GM18909 (cell line): ENCODE results near the gene TOMM70.
"Not testable (repeated sequence)": the region's sequence is repeated elsewhere in the genome, so short reads cannot be mapped to it uniquely, and the experiment has no call there.

Source experiments
- ATAC-seq: cut with Tn5 transposase; IDR thresholded peaks from one replicate; pipeline ENCODE4 v1.9.1; 2021; ENCODE audit warnings: mild to moderate bottlenecking; ENCODE audit not compliant: unreplicated experiment, poor library complexity

TOMM70 gene

DNA sequence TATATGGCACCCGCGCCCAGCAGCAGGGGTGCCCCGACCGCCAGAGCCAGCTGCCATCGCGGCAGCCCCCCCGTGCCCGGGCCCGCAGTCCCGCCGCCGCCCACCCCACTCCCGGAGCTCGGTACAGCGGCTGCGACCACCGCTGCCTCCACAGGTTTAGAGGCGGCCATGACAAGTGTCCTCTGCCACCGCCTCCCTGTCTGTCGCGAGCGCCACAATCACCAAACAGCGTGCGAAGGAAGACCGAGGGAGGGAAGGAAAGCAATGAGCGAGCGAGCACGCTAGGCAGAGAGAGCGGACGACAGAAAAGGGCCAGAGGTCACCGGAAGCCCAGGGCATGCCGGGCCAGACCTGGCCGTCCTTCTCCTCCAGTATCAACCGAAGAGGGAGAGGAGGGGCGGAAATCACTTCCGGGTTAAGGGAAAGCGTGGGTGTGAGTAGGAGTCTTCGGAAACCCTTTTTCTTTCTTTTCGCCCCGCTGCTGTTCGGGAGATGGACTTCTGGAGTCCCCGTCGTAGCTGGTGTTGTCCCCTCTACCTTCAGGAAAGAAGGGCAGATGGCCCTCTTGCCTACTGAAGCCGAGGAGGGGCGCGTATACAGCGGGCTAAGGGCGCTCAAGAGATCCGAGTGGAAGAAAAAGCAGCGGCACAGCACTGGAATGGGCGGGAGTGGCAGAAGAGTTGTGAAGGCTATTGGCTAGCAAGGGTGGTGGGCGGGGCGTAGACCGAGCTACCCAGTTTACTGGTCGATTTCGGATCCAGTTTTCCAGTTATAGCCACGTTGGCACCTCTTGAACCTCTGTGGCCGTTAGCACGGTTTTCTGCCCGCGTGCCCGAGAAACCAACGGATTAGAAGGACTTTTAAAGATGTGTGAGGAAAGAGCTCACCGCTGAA, at the start of gene TOMM70, which contains the start of gene LNP1:
TOMM70 (minus strand) TSS at position 310 of the 894 bp plus-strand sequence; CDS start at position 170, 140 bp downstream.
LNP1 (plus strand) TSS at position 760 of the 894 bp plus-strand sequence. CDS start 28,191 bp downstream, outside the sequence.
- peak; percentile 92 for ATAC-seq

DNA sequence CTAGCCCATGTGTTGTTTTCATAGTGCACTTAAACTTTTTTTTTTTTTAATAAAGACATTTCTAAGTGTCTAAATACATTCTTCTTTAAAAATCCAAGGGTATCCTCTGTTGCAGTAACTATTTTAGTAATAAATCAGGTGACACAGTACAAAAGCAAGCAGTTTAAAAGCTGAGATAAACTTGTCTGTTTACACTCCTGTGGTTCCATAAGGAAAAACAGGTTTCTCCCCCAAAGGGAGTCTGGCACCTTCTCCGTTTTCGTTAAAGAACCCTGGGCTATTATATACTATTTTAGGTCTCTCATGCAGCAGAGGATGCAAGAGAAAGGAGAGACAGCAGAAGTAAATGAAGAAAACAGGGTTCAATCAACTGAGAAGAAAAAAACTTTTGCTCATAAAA, 48.3 kb upstream of the TOMM70 start:
- ATAC-seq, result no peak

DNA sequence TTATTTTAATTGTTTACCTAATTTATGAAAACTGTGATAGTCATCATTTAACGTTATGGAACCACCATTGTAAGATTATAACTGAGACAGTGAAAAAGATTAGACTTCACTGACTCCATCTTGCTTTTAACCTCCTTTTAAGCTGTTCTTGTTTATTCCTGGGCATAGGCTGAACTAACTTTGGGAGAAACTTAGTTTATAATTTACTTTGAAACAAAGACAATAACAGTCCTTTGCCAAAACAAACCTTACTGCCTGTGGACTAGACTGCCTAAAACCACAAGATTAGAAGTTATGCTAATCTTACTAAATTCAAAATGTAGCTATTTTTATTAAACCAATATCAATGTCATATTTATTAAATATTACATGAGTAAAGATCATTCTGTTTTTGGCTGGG, 47.2 kb upstream of the TOMM70 start:
- ATAC-seq, result no peak

DNA sequence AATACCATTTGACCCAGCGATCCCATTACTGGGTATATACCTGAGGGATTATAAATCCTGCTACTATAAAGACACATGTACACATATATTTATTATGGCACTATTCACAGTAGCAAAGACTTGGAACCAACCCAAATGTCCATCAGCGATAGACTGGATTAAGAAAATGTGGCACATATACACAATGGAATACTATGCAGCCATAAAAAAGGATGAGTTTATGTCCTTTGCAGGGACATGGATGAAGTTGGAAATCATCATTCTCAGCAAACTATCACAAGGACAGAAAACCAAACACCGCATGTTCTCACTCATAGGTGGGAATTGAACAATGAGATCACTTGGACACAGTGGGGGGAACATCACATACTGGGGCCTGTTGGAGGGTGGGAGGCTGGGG, 46.2 kb upstream of the TOMM70 start:
- not testable (repeated sequence) for ATAC-seq

DNA sequence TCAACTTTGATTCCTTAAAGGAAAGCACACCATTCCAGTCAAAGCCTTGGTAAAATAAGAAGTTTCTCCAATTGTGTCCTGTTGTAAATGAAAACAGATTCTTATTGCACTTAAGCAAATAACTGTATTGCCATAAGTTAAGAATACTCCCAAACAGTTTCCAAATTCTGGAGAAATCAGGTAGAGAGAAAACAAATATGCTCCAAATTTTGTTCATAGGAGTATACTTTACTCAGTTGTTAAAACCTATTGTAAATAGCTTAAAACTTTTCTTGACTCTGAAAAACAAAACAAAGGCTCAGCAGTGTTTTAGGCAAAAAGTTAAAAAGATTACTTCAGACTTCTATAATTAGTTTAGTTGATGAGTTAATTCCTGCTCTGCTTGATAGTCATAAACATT, 42.8 kb upstream of the TOMM70 start:
- ATAC-seq, result no peak

DNA sequence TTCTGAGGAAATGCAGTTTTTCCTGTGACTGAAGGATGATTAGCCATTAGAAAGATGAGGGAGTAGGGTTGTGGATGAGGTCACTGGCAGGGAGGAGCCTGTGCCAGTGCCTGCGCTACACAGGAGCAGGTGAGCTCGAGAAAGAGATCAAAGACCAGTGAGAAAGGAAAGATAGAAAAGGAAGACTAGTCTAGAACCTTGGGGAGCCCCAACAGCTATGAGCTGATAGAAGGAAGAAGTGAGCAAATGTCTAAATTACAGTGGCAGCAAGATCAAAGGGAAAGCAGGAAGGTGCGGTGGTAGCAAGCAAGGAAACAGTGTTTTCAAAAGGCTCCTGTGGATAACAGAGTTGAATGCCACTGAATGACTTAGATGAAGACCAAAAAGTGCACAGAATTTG, 40.0 kb upstream of the TOMM70 start:
- ATAC-seq, result no peak

DNA sequence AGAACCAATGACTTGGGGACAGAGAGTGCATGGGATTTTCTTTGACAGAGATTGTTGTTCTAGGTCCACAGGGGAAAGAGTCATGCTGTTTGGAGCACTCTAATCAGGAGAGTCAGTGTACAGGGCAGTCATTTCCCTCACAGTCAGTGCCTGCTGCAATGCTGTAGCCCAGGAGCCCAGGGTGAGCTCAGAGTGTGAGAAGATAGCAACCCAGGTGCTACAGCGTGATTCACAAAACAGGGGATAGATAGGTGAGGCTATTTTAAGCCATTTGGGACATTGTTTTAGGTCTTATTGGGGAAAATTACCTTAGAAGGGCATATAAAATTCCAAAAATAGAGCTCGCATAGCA, 37.7 kb upstream of the TOMM70 start:
- ATAC-seq, result no peak

DNA sequence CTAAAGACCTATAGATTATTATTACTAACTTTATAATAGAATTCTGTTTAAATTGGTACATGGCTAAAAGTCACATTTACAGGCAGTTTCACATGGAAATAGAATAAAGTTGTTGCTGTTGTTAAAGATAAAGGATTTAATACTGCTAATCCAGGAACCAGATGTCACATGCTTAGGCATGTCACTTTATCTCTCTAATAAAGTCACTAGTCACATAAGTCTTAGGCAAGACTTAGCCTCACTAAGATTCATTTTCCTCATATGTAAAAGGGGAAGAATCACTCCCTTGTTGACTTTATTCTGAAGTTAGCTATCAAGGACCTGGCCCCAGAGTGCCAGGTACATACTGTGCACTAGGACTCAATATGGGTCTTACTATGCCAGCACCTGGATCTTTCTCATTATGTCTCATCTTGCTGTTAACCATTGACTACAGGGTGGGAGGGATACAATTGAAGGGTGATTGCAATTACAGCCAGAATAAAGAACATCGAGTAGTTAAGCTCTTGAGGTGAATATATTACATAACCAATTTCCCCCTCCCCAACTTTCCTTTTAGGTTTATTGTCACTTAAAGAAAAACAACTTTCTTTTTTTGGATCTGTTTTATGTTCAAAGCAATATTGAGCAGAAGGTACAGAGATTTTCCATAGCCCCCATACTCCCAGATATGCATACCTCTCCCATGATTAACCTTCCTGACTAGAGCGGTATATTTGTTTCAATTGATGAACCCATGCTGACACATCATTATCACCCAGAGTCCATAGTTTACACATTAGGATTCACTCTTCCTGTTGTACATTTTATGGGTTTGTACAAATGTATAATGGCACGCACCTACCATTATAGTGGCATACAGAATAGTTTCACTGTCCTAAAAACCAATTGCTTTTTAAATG, 37.1 kb upstream of the TOMM70 start:
- ATAC-seq, result no peak

DNA sequence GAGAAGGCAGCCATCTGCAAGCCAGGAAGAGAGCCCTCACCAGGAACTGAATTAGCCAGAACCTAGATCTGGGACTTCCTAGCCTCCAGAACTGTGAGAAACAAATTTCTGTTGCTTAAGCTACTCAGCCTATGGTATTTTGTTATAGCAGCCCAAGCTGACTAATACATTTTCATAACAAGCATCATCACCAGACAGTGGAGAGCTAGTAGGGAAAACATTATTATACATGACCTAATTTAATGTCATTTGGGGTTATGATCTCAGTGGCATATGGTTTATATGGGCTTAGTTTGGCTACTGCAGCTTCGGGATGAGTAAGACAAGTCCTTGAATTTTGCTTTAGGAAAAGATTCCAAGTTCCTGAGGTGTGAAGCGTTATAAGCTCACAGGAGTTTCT, 36.1 kb upstream of the TOMM70 start:
- no peak for ATAC-seq

DNA sequence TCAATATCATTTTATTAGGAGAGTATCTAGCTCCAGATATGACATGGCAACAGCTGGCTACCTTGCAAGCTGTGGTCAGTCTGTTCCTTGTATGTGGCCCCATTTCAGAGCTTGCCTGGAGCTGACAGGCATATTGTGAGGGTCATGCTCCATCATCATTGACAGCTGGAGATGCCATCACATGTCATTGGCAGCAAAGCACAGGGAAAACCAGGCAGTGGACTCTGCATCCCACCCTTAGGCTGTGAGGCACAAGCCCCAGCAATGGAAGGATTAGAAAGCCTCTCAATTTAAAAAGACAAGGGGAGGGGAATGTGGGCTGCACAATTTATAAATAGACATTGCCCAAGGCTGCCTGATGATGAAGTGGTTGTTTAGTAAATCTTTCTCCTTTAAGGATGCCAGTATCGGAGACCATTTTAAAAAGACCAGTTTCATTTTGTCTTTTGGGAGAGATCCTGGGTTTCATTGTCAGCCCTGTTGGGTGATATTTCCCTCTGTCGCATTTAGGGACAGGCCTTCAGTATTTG, 28.4 kb upstream of the TOMM70 start:
- ATAC-seq, result no peak

DNA sequence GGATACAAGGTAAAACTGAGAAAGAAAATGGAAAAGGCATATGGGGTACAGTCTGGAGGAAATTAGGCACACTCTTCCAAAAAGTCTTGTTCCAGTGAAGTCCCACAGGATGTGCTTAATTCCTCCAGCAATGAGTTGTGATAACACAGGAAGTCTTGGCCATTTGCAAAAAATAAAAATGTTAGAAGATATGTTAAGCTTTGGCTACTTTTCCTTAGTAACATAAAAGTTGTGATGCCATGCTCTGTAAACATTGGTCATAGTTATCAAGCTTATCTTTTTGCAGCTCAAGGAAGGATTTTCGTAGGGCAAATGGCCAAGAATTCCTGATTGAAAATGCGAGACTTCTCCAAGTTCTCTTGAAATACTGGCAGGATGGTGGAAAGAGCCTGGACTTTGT, 26.8 kb upstream of the TOMM70 start:
- no peak for ATAC-seq

DNA sequence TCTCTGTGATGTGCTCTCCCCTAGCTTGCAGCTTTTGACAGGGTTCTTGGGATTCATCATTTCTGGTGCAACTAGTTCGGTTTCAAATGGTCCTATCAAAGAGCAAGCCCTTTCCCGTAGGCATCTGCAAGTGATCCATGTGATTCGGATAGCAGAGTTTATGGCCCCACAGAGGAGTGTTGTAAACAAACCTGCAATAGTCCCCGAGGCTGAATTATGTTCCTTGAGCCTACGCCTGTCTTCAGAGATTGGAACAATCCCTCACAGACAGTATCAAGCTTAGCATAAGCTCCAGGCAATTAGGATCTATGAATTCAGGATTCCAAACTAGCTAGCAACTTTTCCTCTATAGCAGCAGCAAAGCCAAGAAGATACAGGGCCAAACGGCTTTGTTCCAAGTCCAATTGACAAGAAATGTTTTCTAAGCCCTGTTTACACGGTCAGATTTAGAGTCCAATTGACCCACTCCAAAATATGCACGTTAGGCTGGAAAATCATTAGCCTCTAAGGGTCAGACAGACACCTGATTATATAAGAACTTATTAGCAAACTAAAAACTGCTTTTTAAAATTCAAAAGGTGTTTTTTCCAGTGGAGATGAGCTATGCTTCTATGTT, 25.3 kb upstream of the TOMM70 start:
- ATAC-seq, result no peak

DNA sequence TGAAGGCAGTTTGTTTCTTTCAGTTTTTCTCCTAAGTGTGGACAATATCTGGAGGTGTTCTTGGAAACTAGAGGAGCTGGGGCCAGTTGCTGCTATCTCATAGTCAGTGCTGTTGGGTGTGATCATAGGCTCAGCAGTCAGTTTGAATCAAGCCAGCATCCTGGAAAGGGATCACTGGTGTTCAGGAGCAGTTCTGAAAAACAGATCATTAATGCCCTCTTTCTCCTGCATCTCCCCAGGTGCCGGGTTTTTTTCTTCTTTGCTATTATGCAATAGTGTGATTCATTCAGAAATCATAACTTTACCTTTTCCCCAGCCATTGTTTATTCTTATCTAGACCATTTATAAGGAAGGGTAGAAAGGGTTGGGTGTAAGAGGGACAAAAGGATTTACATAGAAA, 24.4 kb upstream of the TOMM70 start:
- ATAC-seq, result no peak

DNA sequence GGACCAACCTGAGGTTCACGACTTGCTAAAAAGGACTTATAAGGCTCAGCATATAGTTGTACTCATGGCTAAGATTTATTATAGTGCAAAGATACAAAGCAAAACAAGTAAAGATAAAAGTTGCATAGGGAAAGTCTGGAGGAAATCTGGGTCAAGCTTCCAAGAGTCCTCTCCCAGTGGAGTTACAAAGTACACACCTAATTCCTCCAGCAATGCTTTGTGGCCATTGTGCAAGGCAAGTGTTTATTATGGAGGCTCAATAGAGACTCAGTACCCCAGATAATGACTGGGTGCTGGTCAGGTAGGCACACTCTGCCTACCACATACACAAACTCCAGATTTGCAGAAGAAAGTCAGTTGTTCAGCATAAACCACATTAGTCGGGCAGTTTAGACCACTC, 23.4 kb upstream of the TOMM70 start:
- ATAC-seq, result no peak

DNA sequence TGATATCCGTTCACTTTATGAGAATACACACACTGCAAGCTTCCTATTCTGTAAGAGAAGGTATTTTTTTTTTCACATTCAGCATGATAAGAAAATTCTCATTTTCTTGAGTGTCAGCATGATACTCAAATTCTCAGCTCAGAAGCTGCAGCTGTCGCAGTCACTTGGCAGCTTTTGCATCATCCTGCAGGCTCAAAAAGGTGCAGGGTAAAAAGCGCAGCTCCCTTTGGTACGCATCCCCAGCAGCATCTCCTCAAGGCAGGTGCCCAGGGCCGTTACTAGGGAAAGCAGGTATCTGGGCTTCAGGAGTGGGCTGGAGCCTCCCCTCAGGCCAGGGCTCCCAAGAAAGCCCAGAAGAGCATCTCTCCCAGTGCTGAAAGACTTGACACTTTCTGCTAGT, 22.7 kb upstream of the TOMM70 start:
- no peak for ATAC-seq

DNA sequence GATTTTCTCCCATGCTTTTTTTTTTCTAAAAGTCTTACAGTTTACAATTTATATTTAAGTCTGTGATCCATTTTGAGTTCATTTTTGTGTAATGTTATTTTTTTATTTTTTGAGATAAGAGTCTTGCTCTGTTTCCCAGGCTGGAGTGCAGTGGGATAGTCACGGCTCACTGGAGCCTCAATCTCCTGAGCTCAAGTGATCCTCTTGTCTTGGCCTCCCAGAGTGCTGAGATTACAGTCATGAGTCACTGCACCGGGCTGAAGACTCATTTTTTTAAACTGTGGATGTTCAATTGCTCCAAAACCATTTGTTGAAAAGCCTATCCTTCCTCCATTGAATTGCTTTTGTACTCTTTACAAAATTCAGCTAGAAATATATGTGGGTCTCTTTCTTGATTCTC, 20.0 kb upstream of the TOMM70 start:
- ATAC-seq, result no peak

DNA sequence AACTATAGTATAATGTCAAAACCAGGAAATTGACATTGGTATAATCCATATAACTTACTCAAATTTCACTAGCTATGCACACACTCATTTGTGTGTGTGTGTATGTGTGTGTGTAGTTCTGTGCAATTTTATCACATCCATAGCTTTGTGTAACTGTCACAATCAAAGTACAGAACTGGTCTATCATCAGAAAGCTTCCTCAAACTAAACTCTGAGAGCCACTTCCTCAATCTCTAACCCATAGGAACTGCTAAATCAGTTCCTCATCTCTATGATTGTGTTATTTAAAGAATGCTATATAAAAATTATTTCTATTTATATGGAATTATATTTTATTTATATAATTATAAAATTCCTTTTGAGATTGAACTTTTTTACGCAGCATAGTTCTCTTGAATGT, 18.5 kb upstream of the TOMM70 start:
- no peak for ATAC-seq

DNA sequence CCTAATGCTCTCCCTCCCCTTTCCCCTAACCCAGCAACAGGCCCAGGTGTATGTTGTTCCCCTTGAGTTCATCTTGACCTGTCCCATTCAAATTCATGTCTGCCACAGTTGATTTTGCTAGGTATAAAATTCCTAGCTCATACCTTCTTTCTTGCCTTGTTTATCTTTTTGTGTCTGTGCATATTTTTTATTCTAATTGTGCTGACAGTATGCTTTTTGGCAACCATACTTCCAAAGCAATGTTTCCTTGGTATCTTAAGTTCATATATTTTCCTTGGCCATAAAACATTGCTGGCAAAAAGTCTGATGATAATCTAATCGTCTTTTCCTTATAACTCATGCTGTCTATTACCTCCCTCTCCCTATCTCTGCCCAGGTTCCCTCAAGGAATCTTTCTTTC, 16.0 kb upstream of the TOMM70 start:
- ATAC-seq, result no peak

DNA sequence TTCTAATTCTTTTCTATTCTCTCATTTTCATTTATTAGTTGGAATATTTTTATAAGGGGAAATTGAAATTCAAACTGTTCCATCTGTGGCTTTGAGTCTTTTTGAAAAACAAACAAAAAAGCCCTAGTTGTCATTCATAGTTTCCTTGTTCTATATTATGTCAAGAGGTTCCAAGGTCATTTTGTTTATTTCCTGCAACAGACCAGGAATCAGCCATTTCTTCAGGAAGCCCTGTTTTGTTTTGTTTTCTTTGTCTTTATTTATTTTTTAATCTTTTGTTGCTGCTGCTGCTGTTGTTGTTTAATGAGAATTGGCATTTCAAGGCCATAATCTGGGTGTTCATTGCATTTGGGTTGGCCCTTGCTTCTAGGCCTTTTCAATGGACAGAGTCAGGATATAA, 15.3 kb upstream of the TOMM70 start:
- no peak for ATAC-seq

DNA sequence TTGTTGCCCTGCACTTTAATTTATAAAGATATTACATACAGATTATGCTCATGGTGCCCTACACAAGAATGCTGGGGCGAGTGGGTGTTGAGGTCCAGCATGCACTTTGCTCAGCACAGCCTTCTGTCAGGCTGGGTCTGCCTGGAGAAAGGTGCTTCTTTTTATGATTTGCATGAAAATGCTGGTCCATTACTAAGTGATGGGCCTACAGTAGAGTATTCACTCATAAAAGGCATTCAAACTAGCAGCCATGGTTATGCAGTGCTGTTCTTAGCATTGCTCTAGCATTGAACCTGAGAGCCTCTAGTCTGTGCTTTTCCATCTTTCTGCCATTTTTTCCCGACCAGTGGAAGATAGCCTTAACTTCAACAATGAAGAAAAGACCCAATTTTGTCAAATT, 12.7 kb upstream of the TOMM70 start:
- ATAC-seq, result no peak
